Measurements from ENCODE around the gene BRAP. TPM values are rescaled to one million over a fixed set of nuclear protein-coding genes. Genes with fewer than 3 reads are reported as not detected.
A peak's percentile ranks its signal among the peaks of the same experiment; 100 is the strongest.
"Not testable (repeated sequence)": the region's sequence is repeated elsewhere in the genome, so short reads cannot be mapped to it uniquely, and the experiment has no call there.

Gene BRAP
- total RNA-seq, 1 donor from 2014 or later, result 23.1 TPM

DNA sequence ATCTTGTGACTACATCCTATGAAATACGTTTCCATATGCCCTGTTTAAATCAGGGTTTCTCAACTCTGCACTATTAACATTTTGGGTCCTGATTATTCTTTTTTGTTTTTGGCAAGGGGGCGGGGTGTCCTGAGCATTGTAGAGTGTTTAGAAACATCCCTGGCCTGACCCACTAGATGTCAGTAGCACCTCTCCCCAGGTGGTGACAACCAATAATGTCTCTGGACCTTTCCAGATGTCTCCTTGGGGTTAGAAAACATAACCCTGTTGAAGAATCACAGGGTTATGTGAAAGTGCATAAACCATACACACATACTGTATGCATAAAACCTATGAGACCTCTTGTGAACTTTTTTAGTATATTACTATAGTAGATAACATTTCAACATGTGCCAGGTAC lies 1.5 kb upstream of the BRAP start:
- Mint-ChIP-seq H3K9me3 (ENCODE audit: low read depth) (no peaks in the 10 kb centered on the region), H3K27ac (no peak overlapping the region), H3K4me3 (ENCODE audit: low read depth) (peak overlapping the region; percentile 97), H3K36me3 (ENCODE audit: insufficient read depth) (peaks cover 8% of the 10 kb centered on the region), H3K4me1 (ENCODE audit: low read depth) (peaks cover 23% of the 10 kb centered on the region), H3K27me3 (no peaks in the 10 kb centered on the region)
- no peak for DNase-seq (ENCODE audit: low spot score, unreplicated experiment)
- TF ChIP-seq, protein P1, sequence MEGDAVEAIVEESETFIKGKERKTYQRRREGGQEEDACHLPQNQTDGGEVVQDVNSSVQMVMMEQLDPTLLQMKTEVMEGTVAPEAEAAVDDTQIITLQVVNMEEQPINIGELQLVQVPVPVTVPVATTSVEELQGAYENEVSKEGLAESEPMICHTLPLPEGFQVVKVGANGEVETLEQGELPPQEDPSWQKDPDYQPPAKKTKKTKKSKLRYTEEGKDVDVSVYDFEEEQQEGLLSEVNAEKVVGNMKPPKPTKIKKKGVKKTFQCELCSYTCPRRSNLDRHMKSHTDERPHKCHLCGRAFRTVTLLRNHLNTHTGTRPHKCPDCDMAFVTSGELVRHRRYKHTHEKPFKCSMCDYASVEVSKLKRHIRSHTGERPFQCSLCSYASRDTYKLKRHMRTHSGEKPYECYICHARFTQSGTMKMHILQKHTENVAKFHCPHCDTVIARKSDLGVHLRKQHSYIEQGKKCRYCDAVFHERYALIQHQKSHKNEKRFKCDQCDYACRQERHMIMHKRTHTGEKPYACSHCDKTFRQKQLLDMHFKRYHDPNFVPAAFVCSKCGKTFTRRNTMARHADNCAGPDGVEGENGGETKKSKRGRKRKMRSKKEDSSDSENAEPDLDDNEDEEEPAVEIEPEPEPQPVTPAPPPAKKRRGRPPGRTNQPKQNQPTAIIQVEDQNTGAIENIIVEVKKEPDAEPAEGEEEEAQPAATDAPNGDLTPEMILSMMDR (IDR thresholded peaks at IDR 0.05; ENCODE audit: unreplicated experiment), result no peak

DNA sequence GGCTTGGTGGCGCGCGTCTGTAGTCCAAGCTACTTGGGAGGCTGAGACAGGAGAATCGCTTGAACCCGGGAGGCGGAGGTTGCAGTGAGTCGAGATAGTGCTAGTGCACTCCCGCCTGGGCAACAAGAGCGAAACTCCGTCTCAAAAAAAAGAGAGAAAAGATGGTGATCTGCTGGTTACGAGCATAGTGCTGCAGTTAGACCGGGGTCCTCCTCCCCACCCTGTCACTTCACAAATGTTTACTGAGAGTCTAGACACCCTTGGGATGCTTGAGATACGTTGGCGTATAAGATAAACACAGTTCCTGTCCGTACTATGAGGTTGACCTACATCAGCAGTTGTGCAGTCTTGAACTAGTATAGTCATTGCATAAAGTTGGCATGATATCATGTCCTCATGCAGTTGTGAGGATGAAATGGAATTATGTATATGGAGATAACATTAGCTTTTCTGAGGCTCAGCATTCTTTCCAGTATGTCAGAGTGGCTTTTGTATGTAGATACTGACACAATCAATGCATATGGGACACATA lies 884 bp upstream of the BRAP start:
- Mint-ChIP-seq H3K9me3 (ENCODE audit: low read depth) (no peaks in the 10 kb centered on the region), H3K36me3 (ENCODE audit: insufficient read depth) (peaks cover 9% of the 10 kb centered on the region), H3K4me1 (ENCODE audit: low read depth) (peaks cover 23% of the 10 kb centered on the region), H3K27me3 (no peaks in the 10 kb centered on the region), H3K27ac (peak overlapping the region; percentile 98), H3K4me3 (ENCODE audit: low read depth) (peak overlapping the region; percentile 97)
- DNase-seq (ENCODE audit: low spot score, unreplicated experiment), result no peak
- TF ChIP-seq, protein P1 (IDR thresholded peaks at IDR 0.05; ENCODE audit: unreplicated experiment), result no peak

DNA sequence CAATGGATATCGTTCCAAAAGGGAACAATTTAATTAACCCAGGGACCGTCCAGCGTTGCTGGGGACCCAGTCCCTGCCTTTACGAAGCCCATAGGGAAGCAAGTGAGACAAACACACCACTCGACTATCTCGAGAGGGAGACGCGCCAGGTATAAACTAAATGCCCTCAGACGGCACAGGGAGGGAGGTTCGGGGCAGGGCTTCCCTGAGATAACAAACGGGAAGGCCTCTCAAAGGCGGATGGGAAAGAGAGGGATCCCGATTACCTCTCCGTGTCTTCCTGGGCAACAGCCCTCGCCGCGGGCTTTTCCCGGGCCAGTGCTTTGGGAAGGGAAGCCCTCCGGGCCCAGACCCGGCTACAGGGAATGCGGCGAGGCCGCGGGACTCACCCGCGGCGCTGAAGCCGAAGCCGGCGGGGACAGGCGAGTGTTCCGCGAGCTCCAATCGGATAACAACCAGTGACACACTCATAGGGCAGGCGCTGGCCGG lies 390 bp downstream of the BRAP start:
- H3K36me3 Mint-ChIP-seq (ENCODE audit: insufficient read depth), result peaks cover 9% of the 10 kb centered on the region
- H3K27me3 Mint-ChIP-seq, result no peaks in the 10 kb centered on the region
- peaks cover 23% of the 10 kb centered on the region for H3K4me1 Mint-ChIP-seq (ENCODE audit: low read depth)
- peak overlapping the region; percentile 97 for H3K4me3 Mint-ChIP-seq (ENCODE audit: low read depth)
- no peak for DNase-seq (ENCODE audit: low spot score, unreplicated experiment)
- TF ChIP-seq, protein P1 (IDR thresholded peaks at IDR 0.05; ENCODE audit: unreplicated experiment), result no peak
- peak overlapping the region; percentile 99 for H3K27ac Mint-ChIP-seq
- H3K9me3 Mint-ChIP-seq (ENCODE audit: low read depth), result no peaks in the 10 kb centered on the region

DNA sequence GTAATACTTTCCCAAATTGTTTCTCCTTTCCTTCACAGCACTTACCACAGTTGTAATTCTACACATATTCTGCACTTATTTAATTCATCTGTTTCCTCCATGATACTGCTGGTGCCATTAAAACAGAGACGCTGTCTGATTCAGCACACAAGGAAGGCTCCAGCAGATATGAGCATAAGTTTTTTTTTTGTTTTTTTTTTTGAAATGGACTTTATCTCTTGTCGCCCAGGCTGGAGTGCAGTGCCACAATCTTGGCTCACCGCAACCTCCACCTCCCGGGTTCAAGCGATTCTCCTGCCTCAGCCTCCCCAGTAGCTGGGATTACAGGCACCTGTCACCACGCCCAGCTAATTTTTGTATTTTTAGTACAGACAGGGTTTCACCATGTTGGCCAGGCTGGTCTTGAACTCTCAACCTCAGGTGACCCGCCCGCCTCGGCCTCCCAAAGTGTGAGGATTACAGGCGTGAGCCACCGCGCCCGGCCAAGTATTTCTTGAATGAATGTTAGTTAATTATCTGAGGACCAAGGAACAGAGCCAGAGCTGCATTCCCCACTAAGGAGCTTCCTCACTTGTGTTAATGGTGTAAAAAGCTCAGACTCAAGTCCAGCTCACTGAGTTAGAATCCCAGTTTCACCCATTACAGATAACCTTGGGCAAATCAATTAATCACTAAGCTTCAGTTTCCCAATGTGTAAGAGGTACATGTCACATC lies 1.1 kb downstream of the BRAP start:
- H3K27ac Mint-ChIP-seq, result peak overlapping the region; percentile 99
- H3K36me3 Mint-ChIP-seq (ENCODE audit: insufficient read depth); H3K27me3 Mint-ChIP-seq; DNase-seq (ENCODE audit: low spot score, unreplicated experiment); H3K9me3 Mint-ChIP-seq (ENCODE audit: low read depth): not testable (repeated sequence)
- H3K4me3 Mint-ChIP-seq (ENCODE audit: low read depth), result peak overlapping the region; percentile 97
- H3K4me1 Mint-ChIP-seq (ENCODE audit: low read depth), result peaks cover 23% of the 10 kb centered on the region

DNA sequence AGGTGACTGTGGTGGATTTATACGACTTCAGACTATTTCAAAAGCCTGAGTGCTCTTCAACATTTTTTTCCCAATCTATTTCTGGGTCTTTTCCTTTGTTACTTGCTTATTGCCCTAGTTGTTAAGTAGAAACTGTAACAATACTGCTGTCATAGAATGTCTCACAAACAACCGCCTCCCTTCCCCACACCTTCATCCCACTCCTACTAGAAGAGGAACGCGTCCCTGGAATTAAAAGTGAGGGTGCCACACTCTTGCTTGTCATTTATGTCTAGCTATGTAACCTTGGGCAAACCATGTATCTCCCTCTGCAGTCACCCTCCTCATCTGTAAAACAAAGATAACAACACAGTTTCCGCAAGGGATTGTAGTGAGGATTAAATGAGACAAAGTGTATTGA lies 8.6 kb downstream of the BRAP start:
- TF ChIP-seq, protein P1 (IDR thresholded peaks at IDR 0.05; ENCODE audit: unreplicated experiment), result no peak
- no peaks in the 10 kb centered on the region for H3K4me1 Mint-ChIP-seq (ENCODE audit: low read depth)
- H3K36me3 Mint-ChIP-seq (ENCODE audit: insufficient read depth), result peaks cover 6% of the 10 kb centered on the region
- H3K9me3 Mint-ChIP-seq (ENCODE audit: low read depth), result no peaks in the 10 kb centered on the region
- no peaks in the 10 kb centered on the region for H3K27me3 Mint-ChIP-seq
- H3K27ac Mint-ChIP-seq, result peak overlapping the region; percentile 19
- no peak overlapping the region for H3K4me3 Mint-ChIP-seq (ENCODE audit: low read depth)
- DNase-seq (ENCODE audit: low spot score, unreplicated experiment), result no peak

DNA sequence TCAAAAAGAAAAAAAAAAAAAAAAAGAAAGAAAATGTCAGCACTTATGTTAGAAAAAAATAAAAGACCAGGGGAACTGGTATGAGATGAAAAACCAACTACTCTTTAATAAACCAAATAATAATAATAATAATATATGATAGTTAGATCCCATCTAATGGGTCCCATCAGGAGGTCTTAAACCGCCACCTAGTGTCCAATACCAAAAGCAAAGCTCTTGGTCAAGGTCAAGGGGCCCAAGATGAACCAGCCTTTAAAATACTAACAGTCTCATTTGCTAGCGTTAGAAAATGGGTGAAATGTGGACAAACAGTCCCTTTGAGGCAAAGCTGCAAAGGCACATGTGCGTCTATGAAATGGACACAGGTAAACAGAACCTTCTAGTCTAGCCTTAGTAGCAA lies 12.3 kb downstream of the BRAP start:
- Mint-ChIP-seq H3K9me3 (ENCODE audit: low read depth) (no peaks in the 10 kb centered on the region), H3K4me1 (ENCODE audit: low read depth) (no peaks in the 10 kb centered on the region), H3K27me3 (no peaks in the 10 kb centered on the region), H3K4me3 (ENCODE audit: low read depth) (no peak overlapping the region), H3K27ac (no peak overlapping the region), H3K36me3 (ENCODE audit: insufficient read depth) (peaks cover 7% of the 10 kb centered on the region)
- DNase-seq (ENCODE audit: low spot score, unreplicated experiment), result no peak
- TF ChIP-seq, protein P1 (IDR thresholded peaks at IDR 0.05; ENCODE audit: unreplicated experiment), result peak; percentile 40
